DMS 273 (cell line): ENCODE measurements around the gene GPR157.
A peak's percentile ranks its signal among the peaks of the same experiment; 100 is the strongest.
"Not testable (repeated sequence)": the region's sequence is repeated elsewhere in the genome, so short reads cannot be mapped to it uniquely, and the experiment has no call there.

Source experiments
- DNase-seq: peaks from one replicate; lab custom pipeline; 2025; ENCODE audit not compliant: unreplicated experiment; lab: John Stamatoyannopoulos, UW

Gene GPR157

DNA sequence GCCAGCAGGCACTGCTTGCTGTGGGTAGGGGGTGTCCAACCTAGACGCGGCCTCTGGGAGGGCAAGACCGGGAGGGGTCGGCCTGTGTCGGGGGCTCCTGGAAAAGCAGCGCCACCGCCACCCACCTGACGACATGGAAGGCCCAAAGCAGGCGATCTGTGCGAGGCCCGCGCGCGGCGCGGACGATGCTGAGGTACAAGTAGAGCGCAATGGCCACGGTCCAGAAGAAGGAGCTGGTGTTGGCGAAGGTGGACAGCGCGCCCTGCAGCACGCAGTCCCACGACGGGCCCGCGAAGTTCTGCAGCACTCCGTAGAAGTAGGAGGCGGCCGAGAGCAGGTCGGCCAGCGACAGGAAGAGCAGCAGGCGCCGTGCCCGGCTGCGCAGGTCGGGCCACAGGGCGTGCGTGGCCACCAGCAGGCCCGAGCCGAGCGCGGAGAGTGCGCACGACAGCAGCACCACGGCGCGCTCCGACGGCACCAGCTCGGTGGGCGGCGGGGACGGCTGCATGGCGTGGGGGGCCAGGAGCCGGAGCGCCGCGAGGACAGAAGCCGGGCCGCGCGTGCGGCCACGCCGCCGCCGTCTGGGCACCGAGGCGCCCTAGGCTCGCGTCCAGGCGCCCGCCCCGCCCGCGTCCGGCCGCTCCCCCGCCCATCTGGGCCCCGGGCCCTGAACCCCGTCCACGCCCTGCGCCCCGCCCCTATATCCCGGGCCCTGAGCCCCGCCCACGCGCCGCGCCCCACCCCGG lies at the start of gene GPR157:
GPR157 (minus strand) TSS at position 583 of the 746 bp plus-strand sequence; CDS start at position 508, 75 bp downstream.
- DNase-seq, result peak; percentile 89

DNA sequence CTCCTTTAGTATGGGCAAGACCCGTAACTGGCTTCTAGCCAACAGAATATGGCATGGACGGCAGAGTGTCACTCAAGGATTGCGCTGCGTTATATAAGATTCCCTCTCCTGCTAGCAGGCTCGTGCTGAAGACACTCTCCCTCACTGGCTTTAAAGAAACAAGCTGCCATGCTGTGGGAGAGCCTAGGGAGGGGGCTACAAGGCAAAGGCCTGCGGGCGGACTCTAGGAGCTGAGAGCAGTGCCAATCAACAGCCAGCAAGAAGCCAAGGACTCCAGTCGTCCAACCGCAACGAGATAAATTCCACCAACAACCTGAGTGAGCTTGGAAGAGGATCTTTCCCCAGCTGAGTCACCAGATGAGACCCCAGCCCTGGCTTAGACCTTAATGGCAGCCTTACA lies 45.9 kb upstream of the GPR157 start:
- DNase-seq, result no peak

- no peak for DNase-seq
Observed at GRCh38 chr1:9174243-9174642, 45.3 kb upstream of the GPR157 start.

- no peak for DNase-seq
Observed at GRCh38 chr1:9169601-9170137, 40.8 kb upstream of the GPR157 start.

GRCh38 chr1:9167638-9168037 lies 38.7 kb upstream of the GPR157 start:
- no peak for DNase-seq

DNA sequence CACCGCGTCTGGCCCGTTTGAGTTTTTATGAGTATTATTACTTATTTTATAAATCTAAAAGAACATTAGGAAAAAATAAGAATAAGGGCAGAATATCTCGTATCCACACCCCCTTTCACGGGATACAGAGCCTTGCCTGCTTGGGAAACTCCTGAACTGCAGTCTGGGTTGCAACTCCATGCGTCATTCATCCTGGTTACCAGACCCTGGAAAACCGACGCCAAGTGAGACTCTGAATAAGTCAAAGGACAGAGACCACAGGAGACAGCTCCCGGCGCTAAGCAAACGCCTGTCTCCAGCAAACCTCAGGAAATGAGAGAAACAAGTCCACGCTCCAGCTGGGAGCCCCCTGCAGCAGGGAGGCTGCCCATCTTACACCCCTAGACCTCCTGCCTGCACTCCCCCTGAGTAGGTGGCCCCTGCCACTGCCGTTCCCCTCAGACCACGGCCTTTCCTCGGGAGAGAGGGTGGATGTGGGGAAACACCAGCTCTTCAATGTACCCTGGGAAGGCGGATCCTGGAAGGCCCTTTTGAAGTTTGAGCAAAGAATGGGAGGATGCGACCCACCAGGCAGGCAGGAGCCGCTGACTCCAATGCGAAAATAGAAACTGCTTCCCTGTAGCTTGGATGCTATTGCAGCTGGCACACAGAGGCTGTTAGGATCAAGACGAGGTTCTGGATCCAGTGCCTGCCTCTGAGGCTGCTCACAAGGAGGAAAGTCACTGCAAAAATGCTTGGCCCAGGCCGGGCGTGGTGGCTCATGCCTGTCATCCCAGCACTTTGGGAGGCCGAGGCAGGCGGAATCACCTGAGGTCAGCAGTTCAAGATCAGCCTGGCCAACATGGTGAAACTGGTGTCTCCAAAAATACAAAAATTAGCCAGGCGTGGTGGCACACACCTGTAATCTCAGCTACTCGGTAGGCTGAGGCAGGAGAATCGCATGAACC lies 37.7 kb upstream of the GPR157 start:
- no peak for DNase-seq

GRCh38 chr1:9165396-9165795 lies 36.5 kb upstream of the GPR157 start:
- no peak for DNase-seq

DNA sequence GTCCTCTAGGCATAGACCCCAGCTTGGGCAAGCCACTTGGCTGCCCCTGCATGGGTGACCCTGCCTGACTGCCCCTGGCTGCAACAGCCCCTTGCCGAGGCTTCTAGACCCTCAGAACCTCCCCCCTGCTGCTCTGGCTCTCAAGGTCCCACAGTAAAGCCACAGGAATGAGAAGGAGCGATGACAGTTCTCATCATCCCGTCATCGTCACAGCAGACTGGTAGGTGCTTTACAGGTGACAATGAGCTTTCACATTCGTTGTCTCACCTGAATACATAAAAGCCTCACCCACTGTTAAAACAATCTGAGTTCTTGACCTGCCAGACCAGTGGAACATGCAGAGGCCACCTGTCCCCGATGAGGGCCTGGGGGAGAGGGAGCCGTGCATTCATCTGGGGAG lies 36.0 kb upstream of the GPR157 start:
- no peak for DNase-seq

DNA sequence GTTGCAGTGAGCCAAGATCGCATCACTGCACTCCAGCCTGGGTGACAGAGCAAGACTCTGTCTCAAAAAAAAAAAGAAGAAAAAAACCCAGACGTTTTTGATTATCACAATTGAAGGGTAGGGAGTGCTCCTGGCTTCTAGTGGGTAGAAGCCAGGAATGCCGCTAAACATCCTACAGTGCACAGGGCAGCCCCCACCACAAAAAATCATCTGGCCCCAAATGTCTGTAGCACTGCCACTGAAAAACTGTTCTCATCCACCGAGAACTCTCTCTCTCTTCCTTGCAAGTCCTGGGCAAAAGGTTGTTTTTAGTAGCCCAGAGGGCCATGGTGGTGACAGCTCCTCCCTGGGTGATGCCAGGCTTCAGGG lies 35.6 kb upstream of the GPR157 start:
- no peak for DNase-seq

DNA sequence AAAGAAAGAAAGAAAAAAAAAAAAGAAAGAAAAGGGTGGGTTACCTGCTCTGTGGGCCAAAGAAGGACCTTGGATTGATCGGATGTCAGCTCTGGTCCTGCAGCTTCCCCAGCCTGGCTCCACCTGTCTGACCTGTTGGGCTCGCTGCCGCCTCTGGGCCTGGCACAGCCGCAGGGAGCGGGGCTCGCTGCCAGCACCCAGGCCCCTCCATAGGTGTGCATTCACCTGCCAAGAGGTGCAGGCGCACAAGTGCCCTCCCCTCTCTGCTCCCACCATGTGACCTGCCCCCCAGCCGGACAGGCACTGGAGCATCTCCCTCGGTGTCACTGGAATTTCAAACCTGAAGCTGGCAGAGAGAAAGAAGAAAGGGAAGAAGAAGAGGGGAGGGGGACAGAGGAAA lies 33.1 kb upstream of the GPR157 start:
- DNase-seq, result no peak

- no peak for DNase-seq
Observed at GRCh38 chr1:9161342-9161741, 32.4 kb upstream of the GPR157 start.

DNA sequence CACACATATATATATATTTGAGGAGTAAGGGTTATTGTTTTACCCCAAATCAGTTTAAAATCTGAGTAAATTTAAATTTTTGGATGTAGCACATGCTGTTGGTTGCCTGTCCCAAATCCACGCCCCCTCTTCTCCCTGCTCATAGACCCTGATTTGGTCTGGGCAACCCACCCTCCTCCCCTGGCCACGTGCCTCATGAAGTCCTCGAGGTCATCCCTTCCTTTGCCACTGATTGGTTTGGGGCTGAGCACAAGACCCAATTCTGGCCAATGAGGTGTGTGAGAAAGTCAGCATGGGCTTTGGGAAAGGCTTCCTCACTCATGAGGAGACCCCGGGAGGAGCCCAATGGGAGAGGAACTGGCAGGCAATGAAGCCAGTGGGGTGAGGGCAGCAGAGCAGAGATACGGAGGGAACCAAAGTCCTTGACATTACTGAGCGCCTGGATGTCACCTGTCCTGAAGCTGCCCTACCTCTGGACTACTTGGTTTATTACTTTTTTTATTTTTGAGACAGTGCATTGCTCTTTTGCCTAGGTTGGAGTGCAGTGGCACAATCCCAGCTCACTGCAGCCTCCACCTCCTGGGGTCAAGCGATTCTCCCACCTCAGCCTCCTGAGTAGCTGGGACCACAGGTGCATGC lies 31.3 kb upstream of the GPR157 start:
- no peak for DNase-seq

GRCh38 chr1:9155879-9156278 lies 27.0 kb upstream of the GPR157 start:
- no peak for DNase-seq

- not testable (repeated sequence) for DNase-seq
Observed at GRCh38 chr1:9155405-9155804, 26.5 kb upstream of the GPR157 start.

GRCh38 chr1:9153152-9153551 lies 24.2 kb upstream of the GPR157 start:
- DNase-seq, result no peak

DNA sequence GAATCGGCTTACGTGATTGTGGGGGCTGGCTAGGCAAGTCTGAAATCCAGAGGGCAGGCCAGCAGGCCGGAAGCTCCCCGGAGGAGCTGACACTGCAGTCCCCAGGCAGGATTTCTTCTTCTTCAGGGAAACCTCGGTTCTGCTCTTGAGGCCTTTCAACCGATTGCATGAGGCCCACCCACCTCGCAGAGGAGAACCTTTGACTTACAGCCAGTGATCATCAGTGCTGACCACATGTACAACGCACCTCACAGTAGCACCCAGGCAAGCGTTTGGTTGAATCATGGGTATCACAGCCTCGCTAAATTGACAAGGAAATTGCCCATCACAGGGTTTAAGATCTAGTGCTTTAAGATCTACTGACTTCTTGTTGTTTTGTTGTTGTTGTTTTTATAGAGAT lies 23.6 kb upstream of the GPR157 start:
- no peak for DNase-seq

GRCh38 chr1:9151328-9151860 lies 22.5 kb upstream of the GPR157 start:
- no peak for DNase-seq

GRCh38 chr1:9150582-9151327 lies 21.9 kb upstream of the GPR157 start:
- DNase-seq, result no peak

DNA sequence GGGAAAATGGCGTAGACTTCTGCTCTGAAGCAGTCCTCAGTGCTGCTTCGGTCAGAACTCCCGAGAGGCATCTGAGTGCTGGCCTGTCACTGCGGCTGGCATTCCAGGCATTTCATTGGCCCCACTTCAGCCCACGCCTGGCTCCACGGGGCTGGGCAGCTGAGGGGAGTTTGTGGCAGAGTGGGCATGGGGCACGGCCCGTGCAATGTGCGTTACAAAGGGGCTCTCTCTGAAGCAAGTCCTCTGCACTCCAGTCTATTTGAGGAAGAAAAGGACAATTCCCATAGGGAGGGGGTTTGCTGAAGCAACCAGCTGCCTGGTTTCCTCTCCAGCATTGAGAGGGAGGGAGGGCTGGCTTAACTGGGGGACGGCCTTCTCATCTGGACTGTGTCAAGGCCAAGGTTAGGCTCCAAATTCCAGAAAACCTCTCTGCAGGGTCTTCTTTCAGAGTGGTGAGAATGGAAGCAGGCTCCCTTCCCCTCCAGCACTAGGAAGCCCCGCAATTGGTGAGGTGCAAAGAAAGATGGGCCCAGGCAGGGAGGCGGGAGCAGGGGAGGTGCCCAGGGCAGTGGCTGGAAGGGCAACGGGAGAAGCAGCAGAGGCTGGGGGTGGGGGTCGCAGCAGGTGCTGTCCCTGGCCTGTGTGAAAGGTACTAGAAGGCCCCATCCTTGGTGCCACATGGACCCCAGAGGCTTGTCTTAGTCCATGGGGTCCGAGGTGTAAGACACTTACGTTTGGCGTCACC lies 21.1 kb upstream of the GPR157 start:
- DNase-seq, result no peak

GRCh38 chr1:9149151-9149550 lies 20.2 kb upstream of the GPR157 start:
- DNase-seq, result no peak
